ENCODE results near the gene TSTD1.

TSTD1 gene, protein sequence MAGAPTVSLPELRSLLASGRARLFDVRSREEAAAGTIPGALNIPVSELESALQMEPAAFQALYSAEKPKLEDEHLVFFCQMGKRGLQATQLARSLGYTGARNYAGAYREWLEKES

DNA sequence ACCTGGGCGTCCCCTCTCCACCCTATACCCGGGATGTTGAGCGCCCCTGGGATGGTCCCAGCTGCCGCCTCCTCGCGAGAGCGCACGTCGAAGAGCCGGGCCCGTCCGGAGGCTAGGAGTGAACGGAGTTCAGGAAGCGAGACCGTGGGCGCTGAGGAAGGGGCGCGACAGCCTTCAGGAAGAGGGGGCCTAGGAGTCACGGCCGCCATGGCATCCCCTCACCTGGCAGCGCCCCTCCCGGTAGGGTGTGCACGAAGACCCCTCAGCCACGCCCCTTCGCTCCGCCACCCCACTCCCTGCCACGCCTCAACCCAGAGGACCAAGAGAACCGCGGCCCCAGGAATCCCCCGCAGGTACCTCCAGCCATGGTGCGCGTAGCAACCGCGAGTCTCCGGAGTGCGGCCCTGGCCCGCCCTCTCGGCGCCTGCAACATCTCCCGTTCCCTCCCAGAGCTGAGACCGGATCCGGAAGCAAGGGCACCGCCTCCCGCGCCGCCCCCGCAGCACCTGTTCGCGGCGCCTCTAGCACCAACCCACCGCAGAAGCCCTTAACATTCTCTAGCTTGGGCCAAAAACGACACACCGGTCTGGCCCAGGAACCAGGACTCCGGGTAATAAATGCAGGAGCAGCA is at the start of gene TSTD1:
TSS of gene TSTD1 (minus strand) at position 442 of the 631 bp plus-strand sequence. CDS start at position 367, 75 bp downstream.
- Histone ChIP-seq H3K36me3 (replicated peaks) (peaks cover 31% of the 10 kb centered on the region), H3K27ac (no peak within 1 kb of the TSS), H3K4me3 (ENCODE audit: low read depth, low read length) (peak within 1 kb of the TSS; percentile 54), H3K27me3 (replicated peaks) (no peaks in the 10 kb centered on the region)
- no peak for DNase-seq
- TF ChIP-seq, protein P1, sequence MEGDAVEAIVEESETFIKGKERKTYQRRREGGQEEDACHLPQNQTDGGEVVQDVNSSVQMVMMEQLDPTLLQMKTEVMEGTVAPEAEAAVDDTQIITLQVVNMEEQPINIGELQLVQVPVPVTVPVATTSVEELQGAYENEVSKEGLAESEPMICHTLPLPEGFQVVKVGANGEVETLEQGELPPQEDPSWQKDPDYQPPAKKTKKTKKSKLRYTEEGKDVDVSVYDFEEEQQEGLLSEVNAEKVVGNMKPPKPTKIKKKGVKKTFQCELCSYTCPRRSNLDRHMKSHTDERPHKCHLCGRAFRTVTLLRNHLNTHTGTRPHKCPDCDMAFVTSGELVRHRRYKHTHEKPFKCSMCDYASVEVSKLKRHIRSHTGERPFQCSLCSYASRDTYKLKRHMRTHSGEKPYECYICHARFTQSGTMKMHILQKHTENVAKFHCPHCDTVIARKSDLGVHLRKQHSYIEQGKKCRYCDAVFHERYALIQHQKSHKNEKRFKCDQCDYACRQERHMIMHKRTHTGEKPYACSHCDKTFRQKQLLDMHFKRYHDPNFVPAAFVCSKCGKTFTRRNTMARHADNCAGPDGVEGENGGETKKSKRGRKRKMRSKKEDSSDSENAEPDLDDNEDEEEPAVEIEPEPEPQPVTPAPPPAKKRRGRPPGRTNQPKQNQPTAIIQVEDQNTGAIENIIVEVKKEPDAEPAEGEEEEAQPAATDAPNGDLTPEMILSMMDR (IDR thresholded peaks at IDR 0.05; ENCODE audit: low read depth, low read length, missing control alignments) = no peak
- in situ Hi-C loops (cut with HindIII; ENCODE audit: low pct_ligation_motif_present, low sequenced_read_pairs) = loop anchor here (25.0 kb wide), 1 partner anchor 99 kb away; the partner anchor contains the start of gene DEDD

DNA sequence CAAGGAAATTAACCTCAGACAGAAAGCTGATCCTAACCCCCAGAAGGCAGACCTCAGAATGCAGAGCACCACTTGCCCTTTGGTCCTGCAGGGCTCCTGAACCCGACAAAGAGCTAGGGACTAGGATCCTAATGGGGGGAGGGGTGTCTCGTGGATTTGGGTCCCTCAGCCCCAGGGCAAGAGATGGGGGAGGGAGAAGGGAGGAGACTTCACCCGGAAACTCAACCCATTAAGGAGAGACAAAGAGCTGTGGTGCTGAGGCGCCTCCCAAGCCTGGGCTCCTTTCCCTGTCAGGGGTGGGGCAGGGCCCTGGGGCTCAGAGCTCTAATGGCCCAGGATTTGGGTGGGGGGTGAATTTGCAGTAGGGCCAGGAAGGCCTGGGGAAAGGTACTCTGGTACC is 47.7 kb upstream of the TSTD1 start:
- Histone ChIP-seq H3K4me3 (ENCODE audit: low read depth, low read length) (no peak overlapping the region), H3K27me3 (replicated peaks) (no peaks in the 10 kb centered on the region), H3K36me3 (replicated peaks) (no peaks in the 10 kb centered on the region), H3K27ac (no peak overlapping the region)
- no peak for DNase-seq
- in situ Hi-C loops (cut with HindIII; ENCODE audit: low pct_ligation_motif_present, low sequenced_read_pairs) = no loop called here
- TF ChIP-seq, protein P1 (IDR thresholded peaks at IDR 0.05; ENCODE audit: low read depth, low read length, missing control alignments) = no peak

DNA sequence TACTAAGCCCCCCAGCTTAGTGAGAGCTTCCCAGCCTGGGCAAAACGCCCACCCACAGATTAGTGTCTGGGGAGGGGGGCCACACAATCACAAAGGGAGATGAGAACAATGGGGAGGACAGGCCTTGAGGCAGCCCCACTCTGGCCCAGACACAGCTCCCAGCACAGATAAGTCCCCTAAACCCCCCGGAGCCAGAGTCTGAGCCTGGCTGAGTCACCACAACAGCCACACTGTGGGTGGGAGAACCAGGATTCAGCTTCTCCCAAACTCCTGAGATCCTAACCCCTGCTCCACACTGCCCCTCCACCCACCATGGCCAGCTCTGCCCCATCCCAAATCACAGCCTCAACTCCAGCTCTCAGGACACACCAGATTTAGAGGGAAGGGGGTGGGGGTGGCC is 46.4 kb upstream of the TSTD1 start:
- H3K36me3 ChIP-seq (replicated peaks) = no peaks in the 10 kb centered on the region
- TF ChIP-seq, protein P1 (IDR thresholded peaks at IDR 0.05; ENCODE audit: low read depth, low read length, missing control alignments) = no peak
- in situ Hi-C loops (cut with HindIII; ENCODE audit: low pct_ligation_motif_present, low sequenced_read_pairs) = no loop called here
- no peaks in the 10 kb centered on the region for H3K27me3 ChIP-seq (replicated peaks)
- no peak overlapping the region for H3K4me3 ChIP-seq (ENCODE audit: low read depth, low read length)
- peak; percentile 40 for DNase-seq
- H3K27ac ChIP-seq = no peak overlapping the region

DNA sequence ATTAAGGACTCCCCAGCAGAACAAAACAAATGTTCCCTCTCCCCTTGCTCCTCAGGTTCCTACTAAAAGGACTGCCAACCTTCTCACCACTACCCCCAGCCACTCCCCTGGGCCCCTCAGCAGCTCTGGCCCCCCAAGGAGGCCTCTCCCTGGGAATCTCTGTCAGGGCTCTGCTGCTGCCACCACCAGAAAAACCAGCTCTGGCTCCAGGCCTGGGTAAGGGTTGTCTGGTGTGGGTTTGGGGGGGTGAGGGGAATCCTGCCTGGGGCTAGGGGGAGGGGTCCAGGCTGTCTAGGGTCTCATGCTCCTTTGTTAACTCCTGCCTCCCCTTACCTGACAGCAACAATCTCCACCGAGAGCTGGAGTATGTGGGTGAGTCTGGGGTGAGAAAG is 45.8 kb upstream of the TSTD1 start:
- TF ChIP-seq, protein P1 (IDR thresholded peaks at IDR 0.05; ENCODE audit: low read depth, low read length, missing control alignments) = no peak
- Histone ChIP-seq H3K4me3 (ENCODE audit: low read depth, low read length) (no peak overlapping the region), H3K27me3 (replicated peaks) (no peaks in the 10 kb centered on the region), H3K27ac (no peak overlapping the region), H3K36me3 (replicated peaks) (no peaks in the 10 kb centered on the region)
- in situ Hi-C loops (cut with HindIII; ENCODE audit: low pct_ligation_motif_present, low sequenced_read_pairs) = no loop called here
- no peak for DNase-seq

DNA sequence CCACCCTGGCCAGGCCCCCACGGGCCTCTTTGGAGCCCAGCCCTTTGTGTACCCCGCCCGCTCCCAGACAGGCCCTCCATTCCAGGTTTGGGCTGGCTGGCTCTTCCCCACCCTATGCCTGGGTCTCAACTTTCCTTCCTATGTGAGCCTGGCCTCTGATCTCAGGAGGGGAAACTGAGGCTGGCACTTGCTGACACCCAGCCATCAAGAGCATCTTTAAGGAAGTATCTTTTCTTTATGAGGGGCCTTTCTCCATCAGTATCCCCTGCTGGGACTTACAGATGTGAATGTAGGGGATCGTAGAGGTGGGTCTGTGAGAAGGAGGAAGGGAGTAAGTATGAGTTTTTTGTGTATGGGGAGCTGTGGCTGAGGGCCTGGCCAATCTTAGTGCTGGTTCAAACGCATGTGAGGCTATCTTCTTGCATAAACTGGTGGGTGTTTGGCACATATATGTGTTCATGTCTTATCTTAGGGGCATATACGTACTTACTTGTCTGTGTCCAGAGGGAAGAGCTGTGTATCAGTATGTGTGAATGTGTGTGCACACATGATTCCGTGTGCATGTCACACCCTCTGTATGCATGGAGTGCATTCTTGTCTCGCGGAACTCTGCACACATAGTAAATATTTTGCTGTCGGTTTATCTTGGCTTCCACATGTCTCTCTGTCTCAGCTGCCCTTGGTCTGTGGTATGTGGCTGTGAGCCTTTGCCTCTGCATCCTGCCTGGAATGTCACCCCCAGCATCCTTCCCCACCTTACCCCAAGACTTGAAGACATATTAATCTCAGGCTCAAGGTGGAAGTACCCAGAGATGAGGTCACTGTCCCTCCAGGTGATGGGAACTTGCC is 45.2 kb upstream of the TSTD1 start:
- peak; percentile 20 for DNase-seq
- in situ Hi-C loops (cut with HindIII; ENCODE audit: low pct_ligation_motif_present, low sequenced_read_pairs) = no loop called here
- Histone ChIP-seq H3K27me3 (replicated peaks) (no peaks in the 10 kb centered on the region), H3K27ac (peak overlapping the region; percentile 33), H3K4me3 (ENCODE audit: low read depth, low read length) (no peak overlapping the region), H3K36me3 (replicated peaks) (no peaks in the 10 kb centered on the region)
- TF ChIP-seq, protein P1 (IDR thresholded peaks at IDR 0.05; ENCODE audit: low read depth, low read length, missing control alignments) = no peak
